Measurements from ENCODE around the gene INCA1.

DNA sequence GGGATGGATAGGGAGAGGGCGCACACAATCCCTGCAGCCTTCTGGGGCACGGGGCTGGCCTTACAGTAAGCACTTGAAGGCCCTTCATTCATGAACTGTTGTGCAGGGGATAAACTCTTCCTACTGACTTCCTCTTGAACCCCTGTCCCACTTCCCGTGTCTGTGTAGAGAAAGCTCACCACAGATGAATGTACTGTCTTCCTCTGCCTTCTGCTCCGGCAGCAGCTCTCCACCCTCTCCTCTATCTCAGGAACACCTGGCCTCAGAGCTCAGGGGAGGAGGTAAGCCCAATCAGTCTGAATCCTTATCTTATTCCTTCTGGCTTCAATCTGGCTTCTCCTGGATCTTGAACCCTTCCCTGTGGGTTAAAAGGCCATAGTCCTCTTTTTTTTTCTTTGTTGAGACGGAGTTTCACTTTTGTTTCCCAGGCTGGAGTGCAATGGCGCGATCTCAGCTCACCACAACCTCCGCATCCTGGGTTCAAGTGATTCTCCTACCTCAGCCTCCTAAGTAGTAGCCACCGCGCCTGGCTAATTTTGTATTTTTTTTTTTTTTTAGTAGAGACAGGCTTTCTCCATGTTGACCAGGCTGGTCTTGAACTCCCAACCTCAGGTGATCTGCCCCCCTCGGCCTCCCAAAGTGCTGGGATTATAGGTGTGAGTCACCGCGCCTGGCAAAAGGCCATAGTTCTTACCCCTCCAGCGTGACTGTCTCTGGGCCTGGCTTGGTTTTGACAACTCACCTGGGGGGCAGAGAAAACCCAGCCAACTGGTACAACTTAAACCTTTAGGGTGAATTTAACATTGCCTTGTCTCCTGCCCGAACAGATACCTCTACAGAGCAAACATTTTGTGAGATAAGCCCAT, 45.1 kb upstream of the INCA1 start:
- TF ChIP-seq, protein P1, sequence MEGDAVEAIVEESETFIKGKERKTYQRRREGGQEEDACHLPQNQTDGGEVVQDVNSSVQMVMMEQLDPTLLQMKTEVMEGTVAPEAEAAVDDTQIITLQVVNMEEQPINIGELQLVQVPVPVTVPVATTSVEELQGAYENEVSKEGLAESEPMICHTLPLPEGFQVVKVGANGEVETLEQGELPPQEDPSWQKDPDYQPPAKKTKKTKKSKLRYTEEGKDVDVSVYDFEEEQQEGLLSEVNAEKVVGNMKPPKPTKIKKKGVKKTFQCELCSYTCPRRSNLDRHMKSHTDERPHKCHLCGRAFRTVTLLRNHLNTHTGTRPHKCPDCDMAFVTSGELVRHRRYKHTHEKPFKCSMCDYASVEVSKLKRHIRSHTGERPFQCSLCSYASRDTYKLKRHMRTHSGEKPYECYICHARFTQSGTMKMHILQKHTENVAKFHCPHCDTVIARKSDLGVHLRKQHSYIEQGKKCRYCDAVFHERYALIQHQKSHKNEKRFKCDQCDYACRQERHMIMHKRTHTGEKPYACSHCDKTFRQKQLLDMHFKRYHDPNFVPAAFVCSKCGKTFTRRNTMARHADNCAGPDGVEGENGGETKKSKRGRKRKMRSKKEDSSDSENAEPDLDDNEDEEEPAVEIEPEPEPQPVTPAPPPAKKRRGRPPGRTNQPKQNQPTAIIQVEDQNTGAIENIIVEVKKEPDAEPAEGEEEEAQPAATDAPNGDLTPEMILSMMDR (IDR thresholded peaks at IDR 0.05), result no peak
- TF ChIP-seq POLR2A (IDR thresholded peaks at IDR 0.05), result no peak

All from testis (tissue), 2 donors.